Renal pelvis (tissue), 4 donors: ENCODE results near the gene PCDHB14. TPM values are rescaled to one million over a fixed set of nuclear protein-coding genes. Genes with fewer than 3 reads are reported as not detected.
A peak's percentile ranks its signal among the peaks of the same experiment; 100 is the strongest.
"Not testable (repeated sequence)": the region's sequence is repeated elsewhere in the genome, so short reads cannot be mapped to it uniquely, and the experiment has no call there.

Experiments
- DNase-seq: peaks from one replicate; pipeline ENCODE4 v3.0.0-alpha.2; 2013
- polyA plus RNA-seq, 3 donors: library from polyadenylated mRNA; unstranded; fragments of 120-200 nt; gene quantifications; one replicate each; pipeline ENCODE4 v1.2.1, GENCODE V29; 2013; ENCODE audit not compliant: insufficient read length in 3 of 3

PCDHB14 gene
- polyA plus RNA-seq, 3 donors, result 10.1 to 11.2 (median 10.2) TPM

GRCh38 chr5:141199359-141200235, 23.5 kb upstream of the PCDHB14 start, which contains the start of gene PCDHB11:
Gene PCDHB11 (plus strand): TSS chr5:141199627. CDS start chr5:141199775, 148 bp downstream.
- DNase-seq, result no peak

GRCh38 chr5:141201126-141201525, 22.0 kb upstream of the PCDHB14 start:
- DNase-seq, result not testable (repeated sequence)

- DNase-seq, result not testable (repeated sequence)
Observed at GRCh38 chr5:141201646-141202045, 21.5 kb upstream of the PCDHB14 start.

- DNase-seq, result peak; percentile 21
Observed at GRCh38 chr5:141208478-141208877, 14.7 kb upstream of the PCDHB14 start, which contains the start of gene PCDHB12. Gene PCDHB12 (plus strand): TSS chr5:141208719. CDS start chr5:141208908, 189 bp downstream.

GRCh38 chr5:141210281-141210680, 12.9 kb upstream of the PCDHB14 start:
- not testable (repeated sequence) for DNase-seq

GRCh38 chr5:141210849-141211248, 12.3 kb upstream of the PCDHB14 start:
- DNase-seq, result not testable (repeated sequence)

GRCh38 chr5:141213656-141214339, 9.3 kb upstream of the PCDHB14 start, which contains the start of gene PCDHB13:
Gene PCDHB13 (plus strand): TSS chr5:141213919. CDS start chr5:141214124, 205 bp downstream.
- not testable (repeated sequence) for DNase-seq

GRCh38 chr5:141214583-141214982, 8.6 kb upstream of the PCDHB14 start:
- DNase-seq, result not testable (repeated sequence)

- not testable (repeated sequence) for DNase-seq
Observed at GRCh38 chr5:141215504-141215903, 7.6 kb upstream of the PCDHB14 start.

GRCh38 chr5:141216035-141216434, 7.1 kb upstream of the PCDHB14 start:
- DNase-seq, result not testable (repeated sequence)

GRCh38 chr5:141224844-141225243, 1.7 kb downstream of the PCDHB14 start:
- DNase-seq, result not testable (repeated sequence)

GRCh38 chr5:141225421-141225820, 2.3 kb downstream of the PCDHB14 start:
- not testable (repeated sequence) for DNase-seq

- DNase-seq, result peak; percentile 10
Observed at GRCh38 chr5:141234109-141234667, 11.0 kb downstream of the PCDHB14 start.

- not testable (repeated sequence) for DNase-seq
Observed at GRCh38 chr5:141235922-141236321, 12.8 kb downstream of the PCDHB14 start.

GRCh38 chr5:141236516-141237313, 13.6 kb downstream of the PCDHB14 start:
- no peak for DNase-seq

- DNase-seq, result no peak
Observed at GRCh38 chr5:141241496-141241895, 18.4 kb downstream of the PCDHB14 start.

GRCh38 chr5:141245250-141245717, 22.1 kb downstream of the PCDHB14 start, which contains the start of gene PCDHB15:
Gene PCDHB15 (plus strand): TSS chr5:141245395. CDS start chr5:141245579, 184 bp downstream.
- peak; percentile 24 for DNase-seq

- DNase-seq, result not testable (repeated sequence)
Observed at GRCh38 chr5:141246971-141247370, 23.8 kb downstream of the PCDHB14 start.

GRCh38 chr5:141247434-141247833, 24.3 kb downstream of the PCDHB14 start:
- not testable (repeated sequence) for DNase-seq

- DNase-seq, result no peak
Observed at GRCh38 chr5:141250576-141250975, 27.4 kb downstream of the PCDHB14 start.

GRCh38 chr5:141258464-141258863, 35.3 kb downstream of the PCDHB14 start:
- no peak for DNase-seq
